Measurements from ENCODE around the gene IRF2BPL.

Gene IRF2BPL

GRCh38 chr14:76984787-76985375 is 43.6 kb downstream of the IRF2BPL start:
- no peak for DNase-seq

GRCh38 chr14:76984297-76984696 is 44.2 kb downstream of the IRF2BPL start:
- DNase-seq, result no peak

- DNase-seq, result no peak
Observed at GRCh38 chr14:76981670-76982069, 46.8 kb downstream of the IRF2BPL start.

GRCh38 chr14:76977793-76978720 is 50.5 kb downstream of the IRF2BPL start:
- no peak for DNase-seq

GRCh38 chr14:76976240-76977005 is 52.1 kb downstream of the IRF2BPL start:
- DNase-seq, result no peak

- no peak for DNase-seq
Observed at GRCh38 chr14:76975812-76976211, 52.7 kb downstream of the IRF2BPL start.

- DNase-seq, result no peak
Observed at GRCh38 chr14:76975051-76975450, 53.5 kb downstream of the IRF2BPL start.

Measured in SIG-M5 (cell line).